Activated CD8-positive, alpha-beta memory T cell treated with anti-CD3 and anti-CD28 coated beads for 1 hour (primary cell): ENCODE results near the gene PNLIPRP2.

Source experiments
- DNase-seq, 2 donors: peaks; one replicate each; pipeline ENCODE4 v3.0.0-alpha.2; 2020; ENCODE audit warnings: low read depth in 1 of 2; ENCODE audit errors: extremely low read depth in 1 of 2

PNLIPRP2 gene

GRCh38 chr10:116654816-116655215, 34.1 kb downstream of the PNLIPRP2 start:
- DNase-seq = no peak

DNA sequence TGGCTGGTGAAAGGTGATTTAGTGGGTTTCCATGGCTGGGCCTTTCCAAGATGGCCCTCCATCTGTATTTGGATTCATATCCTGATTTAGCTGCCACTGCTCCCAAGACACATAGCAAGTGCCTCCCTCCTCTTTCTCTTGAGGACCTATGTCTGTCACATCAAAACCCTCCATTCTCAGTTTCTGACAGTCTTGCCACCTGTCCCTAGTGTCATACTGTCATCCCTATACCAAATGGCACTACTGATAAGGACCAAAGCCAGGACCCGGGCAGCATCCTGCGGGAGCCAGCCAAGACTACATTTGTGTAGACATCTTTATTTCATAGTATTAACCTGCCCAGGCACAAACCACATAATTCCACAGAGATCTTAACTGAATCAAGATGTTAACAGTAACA, 34.8 kb downstream of the PNLIPRP2 start:
- no peak for DNase-seq

- no peak for DNase-seq
Observed at GRCh38 chr10:116656044-116656443, 35.3 kb downstream of the PNLIPRP2 start.

- DNase-seq = no peak
Observed at GRCh38 chr10:116657863-116658551, 37.3 kb downstream of the PNLIPRP2 start.

DNA sequence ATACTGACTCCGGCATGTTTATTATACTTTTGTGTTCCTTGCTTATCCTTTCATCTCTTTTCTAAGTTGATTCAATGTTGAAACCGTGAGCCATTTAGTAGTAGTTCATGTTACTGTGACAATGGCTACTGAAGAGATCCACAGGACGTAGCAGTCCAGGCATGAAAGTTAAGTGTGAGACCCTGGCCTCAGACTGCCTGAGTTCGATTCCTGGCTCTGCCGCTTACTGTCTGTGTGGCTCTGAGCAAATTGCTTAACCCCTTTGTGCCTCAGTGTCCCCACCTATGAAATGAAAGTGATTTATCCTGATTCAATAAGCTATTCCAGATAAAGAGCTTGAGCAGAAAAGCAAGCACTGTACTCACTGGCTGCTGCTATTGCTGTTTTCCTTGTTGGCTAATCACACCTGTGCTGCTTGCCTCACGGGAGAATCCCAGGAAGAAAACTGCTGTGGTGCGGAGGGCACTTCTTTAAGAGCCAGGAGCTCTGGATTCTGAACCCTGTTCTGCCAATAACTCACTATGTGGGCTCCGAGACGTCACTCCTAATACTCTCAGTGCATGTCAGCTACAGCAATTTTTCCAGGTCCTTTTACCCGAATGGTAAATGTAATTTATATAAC, 38.4 kb downstream of the PNLIPRP2 start:
- DNase-seq = no peak

DNA sequence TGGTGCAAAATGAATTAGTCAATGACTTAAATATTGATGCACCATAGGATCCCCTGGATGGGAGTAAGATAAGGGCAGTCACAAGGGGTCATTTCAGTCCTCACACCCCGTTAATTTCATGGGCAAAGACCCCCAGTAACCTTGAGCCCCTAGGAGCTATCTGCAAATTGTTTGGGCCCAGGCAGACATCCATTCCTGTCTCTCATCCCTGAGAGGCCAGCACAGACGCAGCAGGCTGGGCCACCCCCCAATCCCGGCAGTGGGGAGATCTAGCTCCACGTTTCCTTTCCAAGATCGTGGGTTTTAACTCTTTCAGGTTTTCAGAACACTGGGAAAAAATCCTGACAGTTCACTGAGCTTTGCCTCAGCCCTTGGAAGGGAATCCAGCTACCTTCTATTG, 40.1 kb downstream of the PNLIPRP2 start:
- no peak for DNase-seq

GRCh38 chr10:116663342-116663741, 42.6 kb downstream of the PNLIPRP2 start:
- no peak for DNase-seq

DNA sequence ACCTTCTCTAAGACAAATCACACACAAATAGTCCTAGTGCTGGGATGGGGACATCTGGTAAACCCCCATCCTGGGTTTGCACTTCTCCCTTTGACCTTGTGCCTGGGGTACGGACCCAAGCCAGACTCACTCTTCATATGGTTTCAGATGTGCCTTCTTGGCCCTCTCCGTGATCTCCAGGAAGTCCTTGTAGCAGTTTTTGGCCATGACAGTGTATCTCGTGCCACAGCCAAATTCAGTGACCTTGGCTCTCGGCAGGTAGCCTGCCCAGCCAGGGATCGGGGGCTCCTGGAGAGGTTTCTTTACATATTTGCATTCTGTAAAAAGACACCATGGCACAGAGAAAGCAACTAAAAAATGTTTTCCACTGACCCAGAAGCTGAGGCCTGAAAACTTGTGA, 43.9 kb downstream of the PNLIPRP2 start:
- no peak for DNase-seq

DNA sequence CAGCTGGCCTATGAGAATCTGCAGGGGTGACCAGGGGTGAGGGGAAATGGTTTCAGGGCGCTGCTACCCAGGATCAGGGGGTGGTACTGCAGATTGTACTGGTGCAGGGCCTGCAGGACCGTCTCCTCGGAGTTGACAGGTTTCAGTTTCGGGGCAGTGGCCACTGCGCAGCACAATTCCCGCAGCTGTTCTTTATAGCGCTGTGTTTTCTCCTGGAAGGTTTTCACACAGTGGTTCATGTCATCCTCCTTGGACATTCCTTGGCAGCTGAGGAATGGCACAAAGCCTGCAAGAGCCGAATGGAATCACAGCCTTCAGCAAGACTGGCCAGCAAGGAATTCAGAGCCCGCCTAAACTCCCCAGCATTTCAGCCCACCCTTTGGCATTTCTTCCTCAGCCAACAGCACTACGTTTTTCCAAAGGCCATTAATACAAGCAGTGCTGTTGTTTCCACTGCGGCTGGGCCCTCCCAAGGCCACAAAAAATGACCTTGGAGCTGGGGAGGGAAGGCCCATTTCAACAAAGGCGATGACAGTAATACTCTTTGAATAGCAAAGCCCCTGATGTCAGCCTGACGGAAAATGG, 44.9 kb downstream of the PNLIPRP2 start:
- DNase-seq = no peak

- no peak for DNase-seq
Observed at GRCh38 chr10:116667484-116667883, 46.7 kb downstream of the PNLIPRP2 start.

DNA sequence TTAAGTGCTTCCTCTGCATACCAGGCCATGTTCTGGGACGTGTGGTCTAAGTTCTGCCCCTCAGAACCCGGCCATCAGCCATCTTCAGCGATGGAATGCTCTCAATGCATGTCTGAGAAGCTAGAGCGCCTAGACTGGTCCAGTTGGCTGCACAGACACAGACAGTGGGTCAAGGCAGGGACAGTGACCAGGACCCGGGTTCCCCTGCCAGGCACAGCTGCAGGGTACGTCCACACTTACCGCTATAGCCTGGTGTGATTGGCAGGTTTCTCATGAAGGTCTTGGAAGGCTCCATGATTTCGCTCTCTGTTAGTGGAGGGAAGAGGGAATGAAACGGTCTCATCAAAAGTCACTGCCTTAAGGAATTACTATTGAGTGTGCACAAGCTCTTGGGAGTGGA, 47.3 kb downstream of the PNLIPRP2 start:
- DNase-seq = no peak

- DNase-seq = no peak
Observed at GRCh38 chr10:116668446-116668845, 47.7 kb downstream of the PNLIPRP2 start.

DNA sequence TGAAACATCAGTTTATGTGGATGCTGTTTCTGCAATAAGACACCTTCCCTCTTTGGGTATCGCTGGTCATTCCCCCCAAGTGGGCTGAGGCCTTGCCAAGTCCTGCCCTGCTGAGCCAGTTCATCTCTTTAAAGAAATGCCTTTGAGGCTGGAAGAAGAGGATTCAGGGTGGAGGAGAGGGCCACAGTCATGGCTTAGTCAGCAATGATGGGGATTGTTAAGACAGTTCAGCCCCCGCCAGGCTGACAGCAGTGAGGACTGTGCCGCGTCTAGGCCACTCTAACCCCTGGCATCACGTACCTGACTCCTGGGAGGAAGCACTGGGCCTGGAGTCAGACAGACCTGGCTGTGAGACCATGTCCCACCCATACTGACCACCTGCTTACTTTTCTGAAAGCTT, 48.3 kb downstream of the PNLIPRP2 start:
- DNase-seq = no peak

GRCh38 chr10:116669832-116670644, 49.3 kb downstream of the PNLIPRP2 start:
- no peak for DNase-seq

GRCh38 chr10:116670706-116671105, 50.0 kb downstream of the PNLIPRP2 start:
- no peak for DNase-seq

DNA sequence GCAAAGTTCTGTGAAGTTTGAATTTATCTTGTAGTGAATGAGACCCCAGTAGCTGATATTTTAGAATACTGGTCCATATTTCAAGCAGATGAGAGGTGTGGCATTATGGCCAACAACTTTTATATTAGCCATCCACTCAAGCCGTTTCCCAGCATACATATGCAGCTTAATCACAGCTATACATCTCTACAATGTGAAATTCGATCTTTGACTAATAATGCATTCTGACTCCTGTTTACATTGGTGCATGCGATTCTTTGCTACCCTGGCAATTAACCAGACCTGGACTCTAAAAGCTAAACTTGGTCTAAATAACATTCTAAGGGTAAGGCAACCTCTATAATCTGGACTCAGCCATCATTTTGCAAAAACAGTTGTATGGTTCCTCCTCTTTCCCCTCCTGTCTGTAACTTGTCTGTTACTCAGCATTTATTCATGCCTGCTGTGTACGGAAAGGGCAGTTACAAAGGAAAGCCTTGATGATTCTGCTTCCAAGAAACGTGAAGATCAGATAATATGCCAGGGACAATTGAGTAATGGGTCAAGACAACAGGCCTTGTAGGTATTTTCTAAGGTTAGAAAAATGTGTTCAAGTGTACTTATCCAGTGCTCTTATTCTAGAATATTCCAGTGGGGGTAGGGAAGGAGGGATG, 50.6 kb downstream of the PNLIPRP2 start:
- DNase-seq = no peak

DNA sequence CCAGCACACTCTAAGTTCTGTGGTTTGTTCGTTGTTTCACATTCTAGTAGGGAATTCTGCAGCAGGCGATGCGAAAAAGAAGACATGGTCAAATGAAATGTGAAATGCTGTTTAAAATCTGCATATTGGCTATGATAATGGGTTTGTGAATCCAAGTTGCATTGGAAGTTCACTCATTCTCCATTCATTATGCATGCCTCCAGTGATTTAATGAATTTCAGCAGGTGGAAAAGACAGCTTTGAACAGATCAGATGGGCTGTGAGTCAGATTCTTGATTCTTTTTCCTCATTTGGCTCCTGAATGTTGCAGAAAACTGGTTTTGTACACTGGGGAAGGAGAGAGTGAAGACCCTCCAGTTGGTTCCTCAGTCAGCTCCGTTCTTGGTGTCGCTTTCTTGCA, 52.1 kb downstream of the PNLIPRP2 start:
- no peak for DNase-seq

DNA sequence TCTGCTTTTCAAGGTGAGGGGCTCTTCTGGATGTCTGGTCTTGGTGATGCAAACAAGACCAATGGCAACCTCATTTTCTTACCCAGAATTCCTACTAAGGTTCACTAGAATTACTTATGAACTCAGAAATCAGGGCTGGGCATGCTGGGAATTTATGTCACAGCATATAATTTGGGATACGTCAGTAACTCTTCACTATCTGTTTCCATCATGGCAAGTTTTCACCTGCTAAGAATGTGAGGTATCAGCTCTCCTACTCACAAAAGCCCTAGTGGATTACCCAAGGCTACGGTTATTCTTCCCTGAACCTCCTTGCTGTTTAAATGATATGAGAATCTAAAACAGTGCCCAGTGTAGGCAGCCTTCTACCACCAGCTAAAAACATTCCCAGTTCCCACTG, 53.1 kb downstream of the PNLIPRP2 start:
- no peak for DNase-seq

DNA sequence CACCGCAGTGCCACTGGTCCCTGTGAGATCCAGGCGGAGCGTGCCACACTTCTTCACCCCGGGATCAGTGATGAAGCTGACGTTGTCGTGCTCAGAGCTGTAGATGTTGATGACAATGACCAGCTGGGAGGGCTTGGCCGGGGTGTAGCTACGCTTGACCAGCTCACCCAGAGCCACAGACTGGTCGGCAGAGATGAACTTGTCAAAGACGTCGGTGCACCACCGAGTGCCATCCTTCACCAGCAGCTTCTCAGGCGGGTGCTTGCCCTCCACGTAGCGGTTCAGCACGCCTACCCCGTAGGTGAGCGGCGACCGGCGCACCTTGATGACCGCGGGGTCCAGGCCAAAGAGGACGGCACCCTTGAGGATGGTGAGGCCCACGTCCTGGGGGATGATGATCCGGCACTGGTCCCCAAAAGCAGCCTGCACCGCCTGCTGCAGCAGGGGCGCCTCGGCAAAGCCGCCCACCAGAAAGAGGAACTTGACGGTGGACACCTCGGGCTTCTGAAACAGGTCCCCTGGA, 54.2 kb downstream of the PNLIPRP2 start:
- no peak for DNase-seq

- DNase-seq = no peak
Observed at GRCh38 chr10:116676118-116676517, 55.4 kb downstream of the PNLIPRP2 start.

DNA sequence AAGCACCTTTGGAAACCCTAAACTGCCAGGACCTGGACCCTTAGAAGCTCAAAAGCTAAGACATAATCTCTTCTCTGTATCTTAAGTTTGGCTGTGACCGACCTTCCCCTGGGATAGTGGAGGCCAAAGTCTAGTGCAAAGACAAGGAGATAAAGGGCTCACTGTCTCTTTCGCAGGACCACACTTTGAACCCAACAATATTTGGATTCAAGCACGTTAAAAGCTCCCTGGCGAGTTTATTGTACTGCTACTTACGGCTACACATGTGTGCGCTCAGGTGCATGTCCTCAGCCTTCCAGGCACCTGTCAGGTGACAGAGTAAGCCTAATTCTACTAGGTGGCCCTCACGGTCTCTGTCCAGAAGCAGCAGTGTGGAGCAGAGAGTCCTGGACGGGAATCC, 55.9 kb downstream of the PNLIPRP2 start:
- no peak for DNase-seq
